Measurements from ENCODE around the gene GPT2.

Gene GPT2, protein sequence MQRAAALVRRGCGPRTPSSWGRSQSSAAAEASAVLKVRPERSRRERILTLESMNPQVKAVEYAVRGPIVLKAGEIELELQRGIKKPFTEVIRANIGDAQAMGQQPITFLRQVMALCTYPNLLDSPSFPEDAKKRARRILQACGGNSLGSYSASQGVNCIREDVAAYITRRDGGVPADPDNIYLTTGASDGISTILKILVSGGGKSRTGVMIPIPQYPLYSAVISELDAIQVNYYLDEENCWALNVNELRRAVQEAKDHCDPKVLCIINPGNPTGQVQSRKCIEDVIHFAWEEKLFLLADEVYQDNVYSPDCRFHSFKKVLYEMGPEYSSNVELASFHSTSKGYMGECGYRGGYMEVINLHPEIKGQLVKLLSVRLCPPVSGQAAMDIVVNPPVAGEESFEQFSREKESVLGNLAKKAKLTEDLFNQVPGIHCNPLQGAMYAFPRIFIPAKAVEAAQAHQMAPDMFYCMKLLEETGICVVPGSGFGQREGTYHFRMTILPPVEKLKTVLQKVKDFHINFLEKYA

DNA sequence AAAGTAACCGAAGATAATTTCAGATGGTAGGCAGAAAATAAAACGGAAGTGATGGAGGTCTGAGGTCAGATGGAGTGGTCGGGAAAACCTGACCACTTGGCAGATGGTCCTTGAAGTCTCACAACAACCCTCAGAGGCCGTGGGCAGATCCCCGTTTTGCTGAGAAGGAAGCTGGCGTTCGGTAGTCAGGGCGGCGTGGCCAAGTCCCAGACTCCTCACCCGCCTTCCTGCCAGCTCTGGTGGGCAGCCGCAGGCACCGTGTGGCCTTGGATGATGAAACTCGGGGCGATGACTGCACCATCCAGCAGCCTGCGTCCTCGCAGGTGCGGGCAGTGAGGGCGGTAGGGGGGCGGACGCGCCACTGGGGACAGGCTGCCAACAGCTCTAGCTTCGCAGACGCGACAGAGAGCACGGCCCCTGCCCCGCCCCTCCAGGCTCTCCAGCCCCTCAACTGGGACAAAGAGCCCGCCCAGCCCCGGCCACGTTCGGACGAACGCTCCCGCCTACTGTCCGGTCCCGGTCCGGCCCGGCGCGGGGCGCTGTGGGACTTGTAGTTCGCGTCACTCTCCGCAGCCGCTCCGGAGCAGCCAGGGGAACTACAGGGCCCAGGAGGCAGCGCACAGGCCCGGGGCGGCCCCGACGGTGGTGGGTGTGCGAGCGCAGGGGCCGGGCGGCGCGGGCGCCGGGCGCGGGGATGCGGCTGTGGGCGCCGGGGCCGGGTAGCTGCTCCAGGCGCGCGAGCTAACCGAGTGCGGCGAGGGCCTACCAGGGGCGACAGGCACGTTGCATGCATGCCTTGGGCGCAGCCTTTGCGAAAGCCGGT lies at the start of gene GPT2:
GPT2 (plus strand) TSS at position 673 of the 823 bp plus-strand sequence. CDS start 354 bp downstream, outside the sequence.
- FAIRE-seq = peak; percentile 30
- DNase-seq (ENCODE audit: low spot score) = peak; percentile 95

DNA sequence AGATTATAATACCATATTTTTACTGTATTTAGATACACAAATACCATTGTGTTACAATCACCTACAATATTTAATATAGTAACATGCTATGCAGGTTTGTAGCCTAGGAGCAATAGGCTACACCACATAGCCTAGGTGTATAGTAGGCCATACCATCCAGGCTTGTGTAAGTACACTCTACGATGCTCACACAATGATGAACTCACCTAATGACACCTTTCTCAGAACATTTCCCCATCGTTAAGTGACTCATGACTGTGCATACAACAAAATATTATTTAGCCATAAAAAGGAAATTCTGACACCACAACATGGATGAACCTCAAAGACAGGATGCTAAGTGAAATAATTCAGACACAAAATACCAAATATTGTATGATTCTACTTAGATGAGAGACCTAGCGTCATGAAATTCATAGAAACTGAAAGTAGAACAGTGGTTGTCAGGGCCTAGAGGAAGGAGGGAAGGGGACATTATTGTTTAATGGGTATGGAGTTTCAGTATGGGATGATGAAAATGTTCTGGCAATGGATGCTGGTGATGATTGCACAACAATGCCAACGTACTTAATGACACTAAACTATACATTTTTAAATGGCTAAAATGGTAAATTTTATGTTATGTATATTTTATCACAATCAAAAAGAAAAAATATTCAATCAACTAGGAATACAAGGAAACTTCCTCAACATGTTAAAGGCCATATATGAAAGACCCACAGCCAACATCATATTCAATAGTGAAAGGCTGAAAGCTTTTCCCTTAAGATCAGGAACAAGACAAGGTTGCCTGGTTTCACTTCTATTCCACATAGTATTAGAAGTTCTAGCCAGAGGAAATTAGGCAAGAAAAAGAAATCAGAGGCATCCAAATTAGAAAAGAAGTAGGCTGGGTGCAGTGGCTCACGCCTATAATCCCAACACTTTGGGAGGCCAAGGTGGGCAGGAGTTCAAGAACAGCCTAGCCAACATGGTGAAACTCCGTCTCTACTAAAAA lies 47.3 kb upstream of the GPT2 start:
- no peak for DNase-seq (ENCODE audit: low spot score)
- FAIRE-seq = no peak

- no peak for FAIRE-seq
- DNase-seq (ENCODE audit: low spot score) = no peak
Observed at GRCh38 chr16:46839986-46840443, 44.1 kb upstream of the GPT2 start.

DNA sequence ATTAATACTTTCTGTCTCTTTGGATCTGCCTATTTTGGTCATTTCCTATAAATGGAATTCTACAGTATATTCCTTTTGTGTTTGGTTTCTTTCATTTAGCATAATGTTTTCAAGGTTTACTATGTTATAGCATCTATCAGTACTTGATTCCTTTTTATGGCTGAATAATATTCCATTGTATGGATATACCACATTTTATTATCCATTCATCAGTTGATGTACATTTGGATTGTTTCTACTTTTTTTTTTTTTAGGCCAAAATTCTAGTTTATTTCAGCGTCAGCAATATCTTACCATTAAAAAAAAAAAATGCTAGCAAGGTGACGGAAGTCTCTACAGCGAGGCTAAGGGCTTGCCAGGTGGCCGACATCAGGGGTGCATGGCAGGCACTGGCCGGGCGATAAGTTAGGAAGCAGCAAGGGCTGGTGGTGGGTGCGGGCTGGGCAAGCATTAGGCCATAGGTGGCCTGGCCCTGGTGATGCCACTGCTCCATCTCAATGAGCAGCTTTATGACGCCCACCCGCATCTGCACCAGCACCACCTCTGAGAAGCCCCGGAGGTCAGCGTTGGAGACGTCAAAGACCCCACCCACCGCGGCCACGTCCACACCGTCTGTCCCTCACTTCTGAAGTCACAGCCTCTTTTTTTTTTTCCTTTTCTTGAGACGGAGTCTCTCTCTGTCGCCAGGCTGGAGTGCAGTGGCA lies 41.8 kb upstream of the GPT2 start:
- FAIRE-seq (no peak), DNase-seq (ENCODE audit: low spot score) (no peak)

GRCh38 chr16:46843898-46844642 lies 40.1 kb upstream of the GPT2 start:
- FAIRE-seq = no peak
- no peak for DNase-seq (ENCODE audit: low spot score)

DNA sequence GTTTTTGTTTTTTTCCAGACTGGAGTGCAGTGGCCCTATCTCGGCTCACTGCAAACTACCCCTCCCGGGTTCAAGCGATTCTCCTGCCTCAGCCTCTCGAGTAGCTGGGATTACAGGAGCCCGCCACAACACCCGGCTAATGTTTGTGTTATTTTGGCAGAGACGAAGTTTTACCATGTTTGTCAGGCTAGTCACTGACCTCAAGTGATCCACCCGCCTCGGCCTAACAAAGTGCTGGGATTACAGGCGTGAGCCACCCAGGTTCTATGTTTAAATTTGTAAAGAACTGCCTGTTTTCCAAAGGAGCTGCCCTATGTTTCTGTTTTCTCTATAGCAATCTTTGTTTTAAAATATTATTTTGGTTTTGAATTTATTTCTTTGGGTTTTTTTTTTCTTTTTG lies 39.4 kb upstream of the GPT2 start:
- FAIRE-seq = no peak
- DNase-seq (ENCODE audit: low spot score) = no peak

GRCh38 chr16:46845952-46846351 lies 38.2 kb upstream of the GPT2 start:
- no peak for FAIRE-seq

GRCh38 chr16:46848768-46849764 lies 35.1 kb upstream of the GPT2 start:
- DNase-seq (ENCODE audit: low spot score) (no peak), FAIRE-seq (no peak)

More at GRCh38 chr16:46845952-46846351, 38.2 kb upstream of the GPT2 start:
- no peak for DNase-seq (ENCODE audit: low spot score)

DNA sequence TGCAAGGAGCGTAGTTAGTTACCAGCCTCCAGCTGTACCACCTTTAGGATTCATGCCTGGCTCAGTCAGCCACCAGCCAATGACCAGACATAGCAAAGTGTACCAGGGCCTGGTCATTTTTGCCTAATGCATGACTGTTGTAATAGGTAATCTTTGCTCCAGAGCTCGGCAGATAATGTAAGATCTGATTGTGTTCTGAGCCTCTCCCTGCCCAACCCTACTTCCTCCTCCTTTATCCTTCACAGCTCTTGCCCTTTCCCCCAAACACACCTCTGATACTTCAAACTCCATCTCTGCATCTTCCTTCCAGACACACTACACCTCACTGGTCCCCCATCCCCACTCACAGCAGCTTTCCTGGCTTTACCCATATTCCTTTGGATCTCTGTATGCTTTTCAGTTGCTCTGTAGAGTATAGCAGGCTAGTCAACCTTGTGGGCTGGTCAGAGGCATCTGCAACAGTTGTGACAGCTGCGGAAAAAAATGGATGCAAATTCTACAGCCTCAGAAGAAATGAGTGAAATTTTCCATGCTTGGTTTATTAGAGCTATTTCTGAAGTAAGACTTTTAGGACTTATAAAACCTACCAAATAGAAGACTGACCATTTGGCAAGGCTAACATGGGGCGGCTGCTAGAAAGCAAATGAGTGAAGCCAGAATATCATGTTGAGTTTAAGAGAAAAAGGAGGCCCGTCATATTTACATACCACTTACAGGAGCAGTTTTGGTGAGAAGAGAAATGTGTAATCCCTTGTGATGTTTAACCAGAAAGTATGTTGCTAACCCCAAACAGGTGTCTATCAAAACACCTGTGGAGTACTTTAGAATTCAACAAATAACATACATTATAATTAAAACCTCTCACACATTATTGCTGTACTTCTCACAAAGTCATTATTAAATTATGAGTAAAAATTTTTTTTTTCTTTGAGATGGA lies 33.3 kb upstream of the GPT2 start:
- DNase-seq (ENCODE audit: low spot score) = no peak
- no peak for FAIRE-seq

DNA sequence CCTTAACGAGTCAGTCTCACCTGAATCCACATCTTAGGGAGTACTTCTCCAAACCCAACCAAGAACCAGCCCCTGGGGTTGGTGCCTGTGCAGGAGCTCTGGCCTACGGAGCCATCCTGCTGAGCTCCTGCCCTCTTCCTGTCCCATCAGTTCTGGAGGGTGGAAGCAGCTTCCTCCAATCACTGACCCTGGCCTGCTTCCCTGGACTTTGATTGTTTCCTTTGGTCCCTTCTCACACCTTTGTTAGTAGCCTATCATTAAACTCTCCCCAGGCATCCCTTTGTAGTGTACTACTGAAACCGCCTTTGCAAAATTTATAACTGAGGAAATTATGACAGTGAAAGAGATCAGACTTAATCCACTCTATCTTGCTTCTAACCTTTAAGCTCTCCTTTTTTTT lies 32.0 kb upstream of the GPT2 start:
- no peak for DNase-seq (ENCODE audit: low spot score)
- FAIRE-seq = no peak

DNA sequence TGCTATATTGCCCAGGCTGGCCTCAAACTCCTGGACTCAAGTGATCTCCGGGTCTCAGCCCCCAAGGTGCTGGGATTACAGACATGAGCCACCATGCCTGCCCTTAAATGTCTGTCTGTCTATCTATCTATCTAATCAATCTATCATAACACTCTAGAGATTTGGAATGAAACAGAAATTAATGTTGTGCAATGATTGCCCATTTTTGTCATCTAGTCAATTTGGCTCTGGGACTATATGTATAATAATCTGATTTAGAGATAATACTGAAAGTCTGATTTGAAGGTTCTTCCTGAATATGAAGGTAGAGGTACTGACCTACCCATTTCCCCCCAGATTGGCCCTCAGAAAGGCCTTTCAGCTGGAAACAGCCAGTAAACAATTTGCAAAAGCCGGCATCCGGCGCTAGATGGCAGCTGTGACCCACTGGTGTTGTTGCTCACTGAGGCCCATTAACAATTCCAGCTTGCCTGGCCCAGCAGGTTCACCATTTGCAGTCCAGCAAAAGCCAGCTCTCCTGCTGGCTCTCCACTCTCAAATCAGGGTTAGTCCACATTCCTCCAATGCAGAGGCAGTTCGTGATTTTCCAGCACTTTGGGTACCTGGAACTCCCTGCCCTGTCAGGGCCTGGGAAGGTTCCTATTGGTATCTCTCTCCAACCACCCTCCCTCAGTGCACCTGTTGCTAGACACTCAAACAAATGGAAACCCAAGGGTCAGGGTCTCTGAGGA lies 30.3 kb upstream of the GPT2 start:
- DNase-seq (ENCODE audit: low spot score) (peak; percentile 73), FAIRE-seq (no peak)

GRCh38 chr16:46854846-46855245 lies 29.3 kb upstream of the GPT2 start:
- DNase-seq (ENCODE audit: low spot score) (no peak), FAIRE-seq (no peak)

GRCh38 chr16:46855389-46855788 lies 28.8 kb upstream of the GPT2 start:
- FAIRE-seq (no peak), DNase-seq (ENCODE audit: low spot score) (no peak)

GRCh38 chr16:46857368-46857945 lies 26.7 kb upstream of the GPT2 start:
- FAIRE-seq = no peak
- peak; percentile 40 for DNase-seq (ENCODE audit: low spot score)

DNA sequence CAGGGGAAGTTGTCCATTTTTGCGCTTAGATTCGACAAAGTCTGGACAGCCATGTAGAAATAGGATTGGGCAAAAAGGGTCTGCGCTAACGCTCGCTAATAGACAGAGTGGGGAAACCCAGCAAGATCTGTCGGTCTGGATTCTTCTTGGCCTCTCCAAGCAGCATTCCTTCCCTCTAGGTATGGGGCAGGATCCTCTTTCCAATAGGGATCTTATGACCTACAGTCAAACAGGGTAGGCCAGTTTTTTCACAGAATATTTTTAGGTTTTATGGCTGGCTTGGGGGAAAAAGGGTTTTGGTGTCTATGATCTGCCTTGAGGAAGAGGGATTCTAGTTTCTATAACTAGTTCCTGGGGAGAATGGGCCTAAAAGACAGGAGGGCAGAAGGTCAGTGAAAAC lies 26.0 kb upstream of the GPT2 start:
- FAIRE-seq (no peak), DNase-seq (ENCODE audit: low spot score) (no peak)

- FAIRE-seq = no peak
- peak; percentile 55 for DNase-seq (ENCODE audit: low spot score)
Observed at GRCh38 chr16:46859719-46860152, 24.4 kb upstream of the GPT2 start.

All from urothelium cell line (cell line).